ENCODE measurements around the gene SPAG16.

DNA sequence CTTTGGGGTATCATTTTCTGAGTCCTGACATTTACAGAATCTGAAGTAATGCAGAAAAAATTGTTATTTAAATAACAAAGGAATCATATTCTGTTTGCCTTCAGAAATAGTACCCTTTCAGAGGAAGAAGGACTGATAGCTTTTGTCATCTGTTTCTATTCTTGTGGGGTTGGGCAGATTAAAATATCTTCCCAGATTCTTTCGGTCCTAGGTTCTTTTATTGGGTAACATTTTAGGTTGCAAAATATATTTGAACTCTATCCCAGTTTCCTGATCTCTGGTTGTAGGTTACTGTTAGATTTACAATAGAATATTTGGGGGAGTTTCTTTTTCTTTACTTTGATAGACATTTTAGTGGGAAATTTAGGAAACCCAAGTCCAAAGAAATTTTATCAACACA is 550.5 kb downstream of the SPAG16 start:
- no peak for TF ChIP-seq TAF1 (IDR thresholded peaks at IDR 0.05; ENCODE audit: low read depth)
- TF ChIP-seq, protein P1, sequence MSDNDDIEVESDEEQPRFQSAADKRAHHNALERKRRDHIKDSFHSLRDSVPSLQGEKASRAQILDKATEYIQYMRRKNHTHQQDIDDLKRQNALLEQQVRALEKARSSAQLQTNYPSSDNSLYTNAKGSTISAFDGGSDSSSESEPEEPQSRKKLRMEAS (IDR thresholded peaks at IDR 0.05), result no peak
- no peak for TF ChIP-seq YY1 (IDR thresholded peaks at IDR 0.05; ENCODE audit: low read depth)
- TF ChIP-seq EP300 (IDR thresholded peaks at IDR 0.05; ENCODE audit: borderline replicate concordance), result no peak
- no peak for TF ChIP-seq TEAD4 (IDR thresholded peaks at IDR 0.05)
- TF ChIP-seq, protein P2, sequence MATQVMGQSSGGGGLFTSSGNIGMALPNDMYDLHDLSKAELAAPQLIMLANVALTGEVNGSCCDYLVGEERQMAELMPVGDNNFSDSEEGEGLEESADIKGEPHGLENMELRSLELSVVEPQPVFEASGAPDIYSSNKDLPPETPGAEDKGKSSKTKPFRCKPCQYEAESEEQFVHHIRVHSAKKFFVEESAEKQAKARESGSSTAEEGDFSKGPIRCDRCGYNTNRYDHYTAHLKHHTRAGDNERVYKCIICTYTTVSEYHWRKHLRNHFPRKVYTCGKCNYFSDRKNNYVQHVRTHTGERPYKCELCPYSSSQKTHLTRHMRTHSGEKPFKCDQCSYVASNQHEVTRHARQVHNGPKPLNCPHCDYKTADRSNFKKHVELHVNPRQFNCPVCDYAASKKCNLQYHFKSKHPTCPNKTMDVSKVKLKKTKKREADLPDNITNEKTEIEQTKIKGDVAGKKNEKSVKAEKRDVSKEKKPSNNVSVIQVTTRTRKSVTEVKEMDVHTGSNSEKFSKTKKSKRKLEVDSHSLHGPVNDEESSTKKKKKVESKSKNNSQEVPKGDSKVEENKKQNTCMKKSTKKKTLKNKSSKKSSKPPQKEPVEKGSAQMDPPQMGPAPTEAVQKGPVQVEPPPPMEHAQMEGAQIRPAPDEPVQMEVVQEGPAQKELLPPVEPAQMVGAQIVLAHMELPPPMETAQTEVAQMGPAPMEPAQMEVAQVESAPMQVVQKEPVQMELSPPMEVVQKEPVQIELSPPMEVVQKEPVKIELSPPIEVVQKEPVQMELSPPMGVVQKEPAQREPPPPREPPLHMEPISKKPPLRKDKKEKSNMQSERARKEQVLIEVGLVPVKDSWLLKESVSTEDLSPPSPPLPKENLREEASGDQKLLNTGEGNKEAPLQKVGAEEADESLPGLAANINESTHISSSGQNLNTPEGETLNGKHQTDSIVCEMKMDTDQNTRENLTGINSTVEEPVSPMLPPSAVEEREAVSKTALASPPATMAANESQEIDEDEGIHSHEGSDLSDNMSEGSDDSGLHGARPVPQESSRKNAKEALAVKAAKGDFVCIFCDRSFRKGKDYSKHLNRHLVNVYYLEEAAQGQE (IDR thresholded peaks at IDR 0.05; ENCODE audit: low read depth), result no peak
- no peak for TF ChIP-seq CEBPB (IDR thresholded peaks at IDR 0.05)
- TF ChIP-seq FOXM1 (IDR thresholded peaks at IDR 0.05; ENCODE audit: borderline replicate concordance, low read depth), result no peak
- TF ChIP-seq NFIC (IDR thresholded peaks at IDR 0.05), result no peak
- TF ChIP-seq TCF12 (IDR thresholded peaks at IDR 0.05; ENCODE audit: low read depth), result no peak

Data from Ishikawa (cell line).